ACC112 (cell line): ENCODE results near the gene TFAP2E.
A peak's percentile ranks its signal among the peaks of the same experiment; 100 is the strongest.

ENCODE experiments used
- H2AFZ ChIP-seq: fragments of 200-600 bp; sonication (generic); one replicate; pipeline ENCODE4 v1.6.0; 2017; ENCODE audit warnings: antibody characterized with exemption, low read length; ENCODE audit not compliant: unreplicated experiment
- H3K27ac ChIP-seq: fragments of 200-600 bp; sonication (generic); 2 replicates; pipeline ENCODE4 v1.5.1; 2014; ENCODE audit warnings: low read depth, mild to moderate bottlenecking, antibody characterized with exemption, low read length, moderate library complexity
- H3K27me3 ChIP-seq: fragments of 200-600 bp; sonication (generic); 2 replicates; pipeline ENCODE4 v1.6.1; 2014; ENCODE audit warnings: mild to moderate bottlenecking, antibody characterized with exemption, low read length, moderate library complexity, mixed read lengths; ENCODE audit not compliant: insufficient read depth
- H3K36me3 ChIP-seq: fragments of 200-600 bp; sonication (generic); 2 replicates; pipeline ENCODE4 v1.6.1; 2016; ENCODE audit warnings: mild to moderate bottlenecking, antibody characterized with exemption, low read length, moderate library complexity, mixed read lengths; ENCODE audit not compliant: insufficient read depth
- H3K4me1 ChIP-seq: fragments of 200-600 bp; sonication (generic); one replicate; pipeline ENCODE4 v1.6.1; 2016; ENCODE audit warnings: low read length, mixed read lengths; ENCODE audit not compliant: insufficient read depth, unreplicated experiment, control insufficient read depth
- H3K4me3 ChIP-seq: fragments of 200-600 bp; sonication (generic); 2 replicates; pipeline ENCODE4 v1.5.1; 2014; ENCODE audit warnings: mild to moderate bottlenecking, low read depth, low read length
- H3K79me2 ChIP-seq: fragments of 200-600 bp; sonication (generic); one replicate; pipeline ENCODE4 v1.6.0; 2016; ENCODE audit warnings: low read length; ENCODE audit not compliant: control insufficient read depth, unreplicated experiment, insufficient read depth

The TFAP2E gene

DNA sequence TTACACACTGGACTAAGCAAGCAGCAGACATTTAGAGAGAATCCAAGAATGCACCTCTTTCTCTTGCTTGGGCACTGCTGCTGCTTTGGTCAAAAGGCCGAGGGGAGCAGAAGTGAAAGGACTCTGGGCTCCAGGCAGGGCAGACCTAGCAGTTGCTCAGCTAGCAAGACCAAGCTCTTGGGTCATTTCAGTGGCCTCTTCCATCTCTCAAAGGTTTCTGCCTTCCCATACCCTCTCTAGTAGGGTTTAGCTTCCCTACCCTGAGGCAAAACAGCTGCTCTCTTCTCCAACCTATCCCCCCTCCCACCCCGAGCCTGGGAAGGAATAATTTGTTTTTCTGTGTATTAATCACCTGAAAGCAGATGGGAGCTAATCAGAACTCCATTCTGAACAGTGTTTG is 25.8 kb downstream of the TFAP2E start:
- H3K4me3 ChIP-seq, result no peak overlapping the region
- no peaks in the 10 kb centered on the region for H3K79me2 ChIP-seq
- H3K36me3 ChIP-seq, result peaks cover 19% of the 10 kb centered on the region
- H3K27ac ChIP-seq, result no peak overlapping the region
- H3K4me1 ChIP-seq, result no peaks in the 10 kb centered on the region
- no peak overlapping the region for H2AFZ ChIP-seq
- H3K27me3 ChIP-seq, result no peaks in the 10 kb centered on the region

DNA sequence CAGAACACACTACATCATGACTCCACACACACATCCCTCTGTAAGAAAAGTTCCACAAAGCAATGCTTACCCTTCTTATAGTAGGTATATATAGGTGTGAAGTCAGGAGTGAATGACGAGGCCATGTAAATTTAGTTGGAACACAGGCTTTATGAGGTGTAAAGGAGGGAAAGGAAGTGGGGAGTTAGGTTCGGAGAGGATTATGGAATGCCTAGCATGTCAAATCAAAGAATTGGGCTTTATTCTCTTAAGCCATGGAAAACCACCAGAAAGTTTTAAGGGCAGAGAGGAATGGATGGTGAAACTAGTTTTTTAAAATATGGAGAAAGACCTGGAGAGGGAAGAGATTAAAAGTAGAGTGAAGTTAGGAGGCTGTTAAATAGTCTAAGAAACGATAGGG is 26.3 kb downstream of the TFAP2E start:
- Histone ChIP-seq H3K4me3 (no peak overlapping the region), H3K79me2 (no peaks in the 10 kb centered on the region), H2AFZ (no peak overlapping the region), H3K27ac (no peak overlapping the region), H3K27me3 (no peaks in the 10 kb centered on the region), H3K4me1 (no peaks in the 10 kb centered on the region), H3K36me3 (peaks cover 19% of the 10 kb centered on the region)

DNA sequence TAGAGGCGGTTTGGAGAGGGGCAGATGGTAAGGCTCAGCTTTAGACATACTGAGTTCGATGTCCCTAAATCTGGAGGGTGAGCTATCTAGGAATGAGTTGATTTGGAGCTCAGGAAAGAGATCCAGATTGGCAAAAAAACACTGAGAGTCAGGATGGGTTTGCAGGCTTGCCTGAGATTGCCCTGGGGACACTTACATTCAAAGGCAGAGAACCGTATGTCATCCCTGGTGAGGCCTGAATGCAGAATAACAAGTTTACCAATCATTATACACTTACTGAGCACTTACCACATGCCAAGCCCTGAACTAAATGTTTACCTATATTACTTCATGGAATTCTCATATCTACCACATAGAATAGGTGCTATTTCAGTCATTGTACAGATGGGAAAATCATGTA is 27.5 kb downstream of the TFAP2E start:
- H2AFZ ChIP-seq, result no peak overlapping the region
- H3K27me3 ChIP-seq, result no peaks in the 10 kb centered on the region
- peaks cover 4% of the 10 kb centered on the region for H3K4me1 ChIP-seq
- H3K36me3 ChIP-seq, result peaks cover 19% of the 10 kb centered on the region
- H3K79me2 ChIP-seq, result peaks cover 3% of the 10 kb centered on the region
- no peak overlapping the region for H3K27ac ChIP-seq
- H3K4me3 ChIP-seq, result no peak overlapping the region

DNA sequence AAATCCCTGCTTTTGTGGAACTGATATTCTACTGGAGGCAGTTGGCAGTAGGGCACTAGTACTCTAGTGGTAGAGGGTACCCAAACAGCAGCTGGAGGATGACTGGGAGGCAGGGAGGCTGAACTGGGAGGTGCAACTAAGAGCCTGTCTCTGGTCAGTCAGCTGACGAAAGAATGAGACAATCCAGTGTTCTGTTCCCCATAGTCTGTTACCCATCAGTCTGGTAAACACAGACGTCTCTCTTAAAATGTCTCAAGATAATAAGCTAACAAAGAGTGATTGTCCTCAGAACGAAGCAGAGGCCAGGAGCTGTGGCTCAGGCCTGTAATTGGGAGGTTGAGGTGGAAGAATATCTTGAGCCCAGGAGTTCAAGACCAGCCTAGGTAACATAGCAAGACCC is 30.4 kb downstream of the TFAP2E start:
- Histone ChIP-seq H2AFZ (no peak overlapping the region), H3K36me3 (peaks cover 33% of the 10 kb centered on the region), H3K4me3 (no peak overlapping the region), H3K27ac (no peak overlapping the region), H3K27me3 (no peaks in the 10 kb centered on the region), H3K79me2 (peaks cover 21% of the 10 kb centered on the region), H3K4me1 (peaks cover 20% of the 10 kb centered on the region)

DNA sequence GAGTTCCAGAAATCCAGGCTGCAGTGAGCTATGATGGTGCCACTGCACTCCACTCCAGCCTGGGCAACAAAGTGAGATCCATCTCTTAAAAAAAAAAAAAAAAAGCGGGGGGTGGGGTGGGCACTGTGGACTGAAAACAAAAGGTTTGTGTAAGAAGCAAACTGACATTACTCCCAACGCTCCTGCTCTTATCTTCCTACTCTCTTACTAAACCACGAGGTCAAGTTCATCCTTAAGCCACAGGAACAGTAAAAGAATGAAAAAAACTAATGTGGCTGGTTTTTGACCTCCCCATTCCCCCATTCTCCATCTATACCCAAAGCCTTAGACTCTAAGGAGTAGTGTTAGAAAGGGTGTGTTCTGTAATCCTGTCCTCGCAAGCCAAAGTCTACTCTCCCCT is 30.8 kb downstream of the TFAP2E start:
- no peaks in the 10 kb centered on the region for H3K27me3 ChIP-seq
- no peak overlapping the region for H3K4me3 ChIP-seq
- H3K27ac ChIP-seq, result no peak overlapping the region
- peaks cover 21% of the 10 kb centered on the region for H3K79me2 ChIP-seq
- peaks cover 20% of the 10 kb centered on the region for H3K4me1 ChIP-seq
- no peak overlapping the region for H2AFZ ChIP-seq
- peaks cover 38% of the 10 kb centered on the region for H3K36me3 ChIP-seq

DNA sequence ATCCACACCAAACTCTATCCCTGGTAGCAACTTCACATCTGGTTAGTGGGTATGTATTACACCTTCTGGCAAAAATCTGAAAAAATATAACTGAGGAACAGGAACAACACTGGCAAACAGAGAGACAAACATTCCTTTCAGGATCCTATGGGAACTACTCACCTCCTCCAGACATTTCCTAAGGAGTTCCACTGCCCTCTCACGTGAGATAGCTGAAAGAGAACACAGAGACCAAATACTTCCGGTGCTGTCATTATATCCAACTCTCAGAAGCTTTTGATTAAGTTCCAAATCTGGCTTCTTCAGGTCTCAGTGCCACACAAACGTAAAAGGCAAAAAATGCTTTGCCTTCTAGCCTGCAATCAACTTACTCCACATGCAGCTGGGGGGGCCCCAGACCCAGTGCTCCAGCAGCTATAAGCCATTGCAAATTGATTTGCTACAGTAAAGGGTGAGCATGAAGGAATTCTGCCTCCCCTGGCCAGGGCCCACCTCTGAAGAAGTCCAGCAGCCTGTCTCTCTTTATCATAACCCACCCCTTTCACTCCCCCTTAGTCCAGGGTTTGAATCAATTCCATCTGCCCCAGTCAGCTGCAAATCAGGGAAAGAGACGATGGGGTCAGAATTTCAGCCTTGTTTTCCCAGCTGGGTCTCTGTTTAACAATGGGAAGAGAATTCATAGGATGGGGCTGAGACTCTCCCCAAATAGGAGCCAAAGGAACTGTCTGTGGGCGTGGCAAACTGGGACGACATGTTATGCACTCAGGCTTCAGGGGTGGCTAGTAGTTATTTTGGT is 32.2 kb downstream of the TFAP2E start:
- H3K4me1 ChIP-seq, result peaks cover 20% of the 10 kb centered on the region
- no peak overlapping the region for H2AFZ ChIP-seq
- no peaks in the 10 kb centered on the region for H3K27me3 ChIP-seq
- H3K36me3 ChIP-seq, result peaks cover 43% of the 10 kb centered on the region
- peaks cover 21% of the 10 kb centered on the region for H3K79me2 ChIP-seq
- no peak overlapping the region for H3K27ac ChIP-seq
- no peak overlapping the region for H3K4me3 ChIP-seq

DNA sequence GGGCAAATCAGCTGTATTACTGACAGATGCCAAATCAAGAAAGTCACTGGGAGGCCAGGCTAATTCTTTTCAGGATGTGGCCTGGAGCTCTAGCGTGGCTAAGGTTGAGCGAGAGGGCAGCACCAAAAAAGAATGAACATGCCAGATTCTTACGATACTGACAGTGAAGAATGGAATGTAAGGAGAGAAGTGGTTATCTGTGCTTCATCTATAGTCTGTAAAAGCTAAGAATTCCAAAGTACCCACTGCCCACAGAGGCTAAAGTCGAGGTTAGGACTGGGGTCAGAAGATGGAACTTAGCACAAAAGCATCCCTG is 32.7 kb downstream of the TFAP2E start:
- Histone ChIP-seq H3K79me2 (peaks cover 21% of the 10 kb centered on the region), H3K4me3 (no peak overlapping the region), H2AFZ (no peak overlapping the region), H3K27me3 (no peaks in the 10 kb centered on the region), H3K36me3 (peaks cover 43% of the 10 kb centered on the region), H3K4me1 (peaks cover 20% of the 10 kb centered on the region), H3K27ac (peak overlapping the region; percentile 14; the same call in 1 of the 2 replicates)

DNA sequence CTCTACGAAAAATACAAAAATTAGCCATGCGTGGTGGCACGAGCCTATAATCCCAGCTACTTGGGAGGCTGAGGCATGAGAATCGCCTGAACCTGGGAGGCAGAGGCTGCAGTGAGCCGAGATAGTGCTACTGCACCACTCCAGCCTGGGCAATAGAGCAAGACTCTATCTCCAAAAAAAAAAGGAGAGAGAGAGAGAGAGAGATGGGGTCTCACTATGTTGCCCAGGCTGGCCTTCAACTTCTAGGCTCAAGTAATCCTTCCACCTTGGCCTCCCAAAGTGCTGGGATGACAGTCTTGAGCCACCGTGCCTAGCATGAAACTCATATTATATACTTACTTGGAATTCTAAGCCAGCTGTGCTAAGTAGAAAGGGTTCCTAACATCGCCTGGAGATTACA is 38.5 kb downstream of the TFAP2E start:
- H3K36me3 ChIP-seq, result peaks cover 37% of the 10 kb centered on the region
- no peak overlapping the region for H3K4me3 ChIP-seq
- no peak overlapping the region for H2AFZ ChIP-seq
- H3K27ac ChIP-seq, result no peak overlapping the region
- H3K79me2 ChIP-seq, result peaks cover 60% of the 10 kb centered on the region
- peaks cover 5% of the 10 kb centered on the region for H3K4me1 ChIP-seq
- no peaks in the 10 kb centered on the region for H3K27me3 ChIP-seq

DNA sequence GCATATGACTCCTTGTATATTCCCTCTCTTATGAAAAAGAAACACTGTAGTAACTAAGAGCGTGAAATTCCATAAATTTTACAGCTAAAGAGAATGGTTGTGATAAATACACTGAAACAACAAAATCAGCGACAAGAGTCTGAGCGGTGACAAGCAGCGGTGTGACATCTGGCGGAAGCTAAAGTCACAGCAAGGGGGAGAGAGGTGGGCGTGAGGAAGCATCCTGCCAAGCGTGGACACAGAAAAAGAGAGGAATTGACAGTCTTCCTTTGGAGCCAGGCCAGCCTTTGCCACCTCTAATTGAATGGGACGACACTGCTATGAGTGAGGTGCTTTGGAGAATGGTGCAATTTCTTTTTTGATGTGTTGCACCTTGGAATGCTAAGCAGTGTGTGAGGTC is 42.3 kb downstream of the TFAP2E start:
- no peak overlapping the region for H3K4me3 ChIP-seq
- H3K27me3 ChIP-seq, result no peaks in the 10 kb centered on the region
- no peak overlapping the region for H2AFZ ChIP-seq
- H3K36me3 ChIP-seq, result peaks cover 17% of the 10 kb centered on the region
- H3K4me1 ChIP-seq, result no peaks in the 10 kb centered on the region
- no peak overlapping the region for H3K27ac ChIP-seq
- H3K79me2 ChIP-seq, result peaks cover 73% of the 10 kb centered on the region

DNA sequence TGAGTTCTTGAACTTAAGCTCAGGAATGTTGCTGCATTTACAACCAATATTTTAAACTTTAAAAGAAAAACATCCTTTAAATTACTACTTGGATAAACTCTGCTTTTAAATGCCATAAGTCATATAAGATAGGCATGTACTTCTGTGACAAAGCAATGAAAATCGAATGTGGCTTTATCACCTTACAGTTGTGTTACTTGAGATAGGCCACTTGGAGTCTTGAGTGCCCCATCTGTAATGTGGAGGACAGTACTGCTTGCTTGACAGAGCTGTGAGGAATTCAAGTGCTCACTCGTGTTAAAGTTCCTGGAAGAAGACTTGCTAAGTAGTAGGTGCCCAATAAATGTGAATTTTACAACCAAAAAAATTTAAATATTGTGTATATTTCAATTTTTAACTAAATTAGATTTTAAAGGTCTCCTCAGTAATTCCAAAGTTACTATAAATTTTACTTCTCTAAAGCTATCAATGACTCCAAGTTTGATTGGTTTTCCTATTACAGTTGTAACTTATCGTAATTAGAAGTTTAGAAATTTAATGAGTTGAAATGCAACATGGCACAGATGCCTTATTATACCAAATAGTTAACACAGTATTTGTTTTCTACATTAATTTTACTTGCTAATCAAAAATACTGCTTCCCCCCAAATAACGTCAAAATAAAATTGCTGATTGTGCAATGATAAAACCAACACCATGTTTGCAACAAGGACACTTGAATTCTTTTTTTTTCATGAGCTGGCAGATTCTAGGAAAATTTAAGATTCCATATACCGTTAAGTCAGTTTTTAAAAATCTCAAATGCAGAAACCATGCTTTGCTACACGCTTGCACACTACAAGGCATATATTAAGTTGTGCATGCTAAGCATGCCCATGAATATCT is 46.4 kb downstream of the TFAP2E start:
- H3K79me2 ChIP-seq, result peaks cover 77% of the 10 kb centered on the region
- no peaks in the 10 kb centered on the region for H3K27me3 ChIP-seq
- H3K27ac ChIP-seq, result no peak overlapping the region
- peaks cover 15% of the 10 kb centered on the region for H3K36me3 ChIP-seq
- H2AFZ ChIP-seq, result no peak overlapping the region
- H3K4me3 ChIP-seq, result no peak overlapping the region
- no peaks in the 10 kb centered on the region for H3K4me1 ChIP-seq
